Right lobe of liver (tissue), 6 donors: ENCODE results near the gene WDR48. TPM values are rescaled to one million over a fixed set of nuclear protein-coding genes. Genes with fewer than 3 reads are reported as not detected.

Source experiments
- ATAC-seq, 4 donors: fragments of 200-7000 bp; cut with Tn5 transposase; one replicate each; pipeline ENCODE4 v1.9.1; 2020; ENCODE audit warnings: mild to moderate bottlenecking in 4 of 4, moderate library complexity in 4 of 4
- DNase-seq, 3 donors: peaks; one replicate each; pipeline ENCODE4 v3.0.0-alpha.2; 2020
- H3K27ac ChIP-seq, 3 donors: fragments of 200-600 bp; one replicate each; pipeline ENCODE4 v1.8.0; 2022
- H3K27me3 ChIP-seq, 2 donors: fragments of 200-600 bp; one replicate each; pipeline ENCODE4 v1.8.0; 2022
- H3K36me3 ChIP-seq, 4 donors: fragments of 200-600 bp; sonication (generic) in 1 of 4; one replicate each; pipeline versions ENCODE4 v1.5.1 to v1.8.0; 2017 to 2022; ENCODE audit warnings: control low read depth in 1 of 4
- H3K4me1 ChIP-seq, 4 donors: fragments of 200-600 bp; sonication (generic) in 1 of 4; one replicate each; pipeline versions ENCODE4 v1.5.1 to v1.8.0; 2017 to 2022; ENCODE audit warnings: control low read depth in 1 of 4
- H3K4me3 ChIP-seq, 3 donors: fragments of 200-600 bp; one replicate each; pipeline ENCODE4 v1.8.0; 2022
- H3K9me3 ChIP-seq, 4 donors: fragments of 200-600 bp; sonication (generic) in 1 of 4; one replicate each; pipeline versions ENCODE4 v1.5.1 to v1.8.0; 2017 to 2022; ENCODE audit warnings: control low read depth in 1 of 4
- CTCF ChIP-seq, 4 donors: fragments of 200-600 bp in 3 of 4; fragments of 450-650 bp in 1 of 4; IDR thresholded peaks; one replicate each; pipeline versions ENCODE4 v1.5.1 to v1.8.0; 2016 to 2022; ENCODE audit warnings: antibody characterized with exemption in 4 of 4, mild to moderate bottlenecking in 2 of 4
- POLR2A ChIP-seq: fragments of 450-650 bp; IDR thresholded peaks from one replicate; pipeline ENCODE4 v1.6.1; 2017; ENCODE audit warnings: antibody characterized with exemption, mild to moderate bottlenecking
- WGBS: methylation state at CpG from one replicate; pipeline ENCODE4 v1.1.6; 2018; ENCODE audit warnings: low coverage, low lambda C conversion rate; ENCODE audit not compliant: insufficient coverage; ENCODE audit errors: missing lambda C conversion rate; 5-methylcytosine and 5-hydroxymethylcytosine counted together
- intact Hi-C, 2 donors: fragments of 100-400 bp; cut with DNase I; formaldehyde crosslinking; loops; one replicate each; pipeline versions ENCODE4 v1.11.2 to v1.14.1; 2022
- total RNA-seq, 6 experiments: library from RNA; depleted of rRNA in 2 of 6; stranded (reverse); fragments of >200 nt in 2 of 6; fragmentation: NEBNext Ultra II Directional in 3 of 6; extraction: Animal tissue kit (Norgen Biotek cat#: 25700) in 3 of 6; gene quantifications; one replicate each; pipeline versions ENCODE4 v1.1.0 to v1.2.4, GENCODE V29; 2016 to 2023
- donor health status: DM: no; HTN: yes; CAD: no.
- donor health status: DM: no; HTN: no; CAD: no.
- donor health status: DM: no; HTN: no; CAD: no.
- donor health status: DM: no; HTN: yes; CAD: no.
- donor health status: DM: no; HTN: yes; CAD: no.

Gene WDR48
- total RNA-seq, 6 experiments from 2014 or later, result 11.3 to 21.9 (median 18.3) TPM

- Histone ChIP-seq H3K27ac (peak overlapping the region; percentile 87 to 95 (median 94)), H3K4me3 (peak overlapping the region; percentile 69 to 96 (median 85)), H3K4me1 (peaks cover 0 to 24% (median 8%) of the 10 kb centered on the region in 4 donors), H3K9me3 (no peaks in the 10 kb centered on the region), H3K27me3 (no peaks in the 10 kb centered on the region), H3K36me3 (no peaks in the 10 kb centered on the region)
- no peak for DNase-seq
- intact Hi-C loops, result loop anchor here in 1 of 2 donors (10.0 kb wide), 1 partner anchor 178 kb away; the partner anchor contains the start of gene CX3CR1
- 7% methylated on average over 16 of the region's 16 CpGs for WGBS
- no peak for TF ChIP-seq POLR2A
- no peak for TF ChIP-seq CTCF (IDR thresholded peaks at IDR 0.05)
- peak in 1 of 4 donors; percentile 11 for ATAC-seq
Observed at GRCh38 chr3:39106281-39106811, 54.5 kb downstream of the WDR48 start.

GRCh38 chr3:39106851-39107387 lies 55.1 kb downstream of the WDR48 start:
- WGBS, result 2% methylated on average over 7 of the region's 55 CpGs
- intact Hi-C loops, result loop anchor here in 1 of 2 donors (10.0 kb wide), 1 partner anchor 178 kb away; the partner anchor contains the start of gene CX3CR1
- peak; percentile 44 to 67 (median 57) for ATAC-seq

GRCh38 chr3:39107388-39108199 lies 55.8 kb downstream of the WDR48 start, which contains the start of the genes GORASP1 and TTC21A:
Gene GORASP1, minus strand, starts transcription at chr3:39107627. Its CDS starts 86 bp downstream, at chr3:39107541.
Gene TTC21A, plus strand, starts transcription at chr3:39107680. Its CDS starts 158 bp downstream, at chr3:39107838.
- H3K4me1 ChIP-seq, result peaks cover 0 to 24% (median 8%) of the 10 kb centered on the region in 4 donors
- peak; percentile 90 to 93 (median 90) for ATAC-seq
- H3K36me3 ChIP-seq, result no peaks in the 10 kb centered on the region
- DNase-seq, result peak; percentile 90 to 94 (median 94)
- H3K4me3 ChIP-seq, result peak within 1 kb of the TSS; percentile 69 to 96 (median 85)
- H3K27me3 ChIP-seq, result no peaks in the 10 kb centered on the region
- H3K9me3 ChIP-seq, result no peaks in the 10 kb centered on the region
- intact Hi-C loops, result loop anchor here in 1 of 2 donors (10.0 kb wide), 1 partner anchor 177 kb away; the partner anchor contains the start of gene CX3CR1
- 2% methylated on average over 24 of the region's 74 CpGs for WGBS
- H3K27ac ChIP-seq, result peak within 1 kb of the TSS; percentile 87 to 95 (median 94)
- peak; percentile 84 for TF ChIP-seq POLR2A
- peak in 2 of 4 donors; percentile 5 to 7 for TF ChIP-seq CTCF (IDR thresholded peaks at IDR 0.05)

More at GRCh38 chr3:39106851-39107387, 55.1 kb downstream of the WDR48 start:
- peaks cover 0 to 24% (median 8%) of the 10 kb centered on the region in 4 donors for H3K4me1 ChIP-seq
- no peaks in the 10 kb centered on the region for H3K36me3 ChIP-seq
- DNase-seq, result peak; percentile 66 to 75 (median 69)
- no peak for TF ChIP-seq CTCF (IDR thresholded peaks at IDR 0.05)
- no peaks in the 10 kb centered on the region for H3K9me3 ChIP-seq
- H3K27me3 ChIP-seq, result no peaks in the 10 kb centered on the region
- H3K27ac ChIP-seq, result peak overlapping the region; percentile 87 to 95 (median 94)
- H3K4me3 ChIP-seq, result peak overlapping the region; percentile 69 to 96 (median 85)

- Histone ChIP-seq H3K4me1 (peaks cover 0 to 24% (median 8%) of the 10 kb centered on the region in 4 donors), H3K9me3 (no peaks in the 10 kb centered on the region), H3K4me3 (peak overlapping the region; percentile 69 to 96 (median 85)), H3K27me3 (no peaks in the 10 kb centered on the region), H3K27ac (peak overlapping the region in 2 of 3 donors; percentile 87 to 94), H3K36me3 (no peaks in the 10 kb centered on the region)
- intact Hi-C loops, result loop anchor here in 1 of 2 donors (10.0 kb wide), 1 partner anchor 177 kb away; the partner anchor contains the start of gene CX3CR1
- DNase-seq (no peak), ATAC-seq (no peak)
- WGBS, result 54% methylated on average over 2 of the region's 2 CpGs
- no peak for TF ChIP-seq CTCF (IDR thresholded peaks at IDR 0.05)
- TF ChIP-seq POLR2A, result no peak
Observed at GRCh38 chr3:39108200-39108710, 56.4 kb downstream of the WDR48 start.
